NCI-H82 treated with DMSO at 0.1 percent for 48 hours (cell line): Measurements from ENCODE around the gene DKK2.

Experiments
- DNase-seq: peaks from one replicate; lab custom pipeline; 2025; ENCODE audit not compliant: unreplicated experiment; lab: John Stamatoyannopoulos, UW

Gene DKK2

DNA sequence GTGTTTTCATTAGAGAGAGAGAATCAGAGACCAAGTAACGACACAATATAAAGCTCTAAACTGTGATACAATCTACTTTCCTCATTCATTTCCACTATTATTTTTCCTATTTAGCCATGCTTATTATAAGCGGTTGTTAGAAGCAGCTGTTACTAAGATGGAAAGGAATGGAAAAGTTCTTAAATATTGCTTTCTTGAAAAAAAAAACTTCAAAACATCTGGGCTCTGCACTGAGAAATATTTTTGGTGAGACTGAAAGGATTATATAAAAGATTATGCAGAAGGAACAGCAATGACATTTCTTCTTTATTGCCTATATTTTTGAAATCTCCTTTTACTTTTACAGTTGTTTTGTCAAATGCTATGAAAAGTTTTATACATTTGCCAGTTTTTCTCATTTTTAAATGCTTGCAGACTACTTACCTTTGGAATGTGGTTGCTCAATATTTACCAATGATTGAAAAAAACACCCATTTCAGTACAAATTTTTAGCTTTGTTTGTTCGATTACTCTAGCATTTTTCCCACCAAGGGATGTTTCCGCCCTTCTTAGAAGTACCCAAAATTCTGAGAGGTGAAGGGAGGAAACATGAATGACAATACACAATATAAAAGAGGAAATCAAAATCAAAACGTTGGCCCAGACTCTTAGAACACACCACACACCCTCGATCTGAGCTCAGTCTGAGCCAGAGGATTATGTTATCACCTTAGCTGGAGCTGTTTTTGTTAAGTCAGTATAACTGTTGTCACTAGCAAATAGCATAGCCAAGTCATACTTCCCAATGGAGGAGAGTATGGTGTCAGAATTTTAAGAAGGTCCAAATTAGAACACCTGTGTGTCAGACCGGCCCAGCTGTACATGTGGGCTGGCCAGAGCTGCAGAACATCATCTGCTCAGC is 18.4 kb downstream of the DKK2 start:
- no peak for DNase-seq

DNA sequence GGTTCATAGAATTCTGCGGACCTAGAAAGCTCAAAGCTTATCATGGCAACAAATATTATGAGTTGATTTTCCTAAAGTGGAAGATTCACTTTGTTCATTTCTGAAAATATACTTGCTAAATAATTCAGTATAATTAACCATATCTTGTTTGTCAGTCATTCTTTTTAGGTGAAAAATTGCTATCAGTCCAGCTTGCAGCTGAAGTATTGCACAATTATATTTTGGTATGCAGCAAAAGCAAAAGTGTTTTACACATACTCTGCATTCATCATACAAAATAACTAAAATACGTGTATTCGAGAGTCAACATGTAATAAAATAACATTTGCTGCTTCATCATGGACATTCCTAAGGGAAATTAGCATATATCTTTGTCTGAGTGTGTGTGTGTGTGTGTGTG is 24.8 kb downstream of the DKK2 start:
- DNase-seq: no peak

DNA sequence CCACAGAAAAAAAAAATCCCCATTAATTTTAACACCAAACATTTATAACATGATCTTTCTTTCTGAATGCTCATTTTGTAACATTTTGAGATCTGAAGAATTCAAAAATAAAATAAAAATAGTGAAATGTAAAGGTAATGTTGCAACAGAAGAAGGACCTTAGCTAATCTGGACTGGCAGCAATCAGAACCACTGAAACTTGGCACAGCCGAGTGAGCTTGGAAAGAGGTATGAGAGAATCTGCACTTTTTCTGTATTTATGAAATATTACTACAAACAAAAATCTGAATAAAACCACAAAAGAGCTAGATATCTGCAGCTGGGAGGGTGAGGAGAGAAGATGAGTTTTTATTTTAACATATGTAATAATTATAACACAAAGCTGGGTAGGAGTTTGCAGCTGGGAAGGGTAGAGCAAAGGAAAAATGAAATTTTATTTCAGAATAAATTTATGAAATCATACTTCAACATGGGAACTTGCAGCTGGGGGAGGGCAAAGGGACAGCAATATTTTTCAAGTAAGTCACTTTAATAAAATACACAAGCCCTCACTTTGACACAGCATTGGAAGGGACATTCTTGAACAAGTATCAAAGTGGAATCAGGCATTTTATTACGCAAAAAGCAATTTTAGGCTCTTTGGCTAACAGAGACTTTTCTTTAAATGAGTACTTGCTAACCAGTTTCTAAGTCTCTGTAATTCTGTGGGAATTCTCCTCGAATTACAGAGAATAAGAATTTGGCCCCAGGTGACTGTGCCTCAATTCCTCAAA is 26.7 kb downstream of the DKK2 start:
- DNase-seq: no peak

DNA sequence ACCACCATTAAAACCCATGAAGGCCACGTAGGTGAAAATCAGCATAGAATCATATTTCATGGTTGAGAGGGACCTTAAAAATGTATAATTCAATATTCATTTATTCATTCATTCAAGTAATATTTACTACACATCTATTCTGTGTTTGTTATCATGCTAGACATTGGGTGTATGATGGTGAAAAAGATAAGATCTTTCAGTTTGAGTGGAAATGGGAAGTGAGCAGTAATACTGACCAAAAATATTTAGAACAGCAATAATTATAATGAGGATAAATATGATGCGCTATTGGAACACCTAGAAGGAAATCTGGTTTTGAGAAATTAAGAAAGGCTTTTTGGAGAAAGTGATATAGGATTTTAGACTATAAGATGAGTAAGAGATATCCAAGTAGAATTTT is 28.0 kb downstream of the DKK2 start:
- DNase-seq: no peak

DNA sequence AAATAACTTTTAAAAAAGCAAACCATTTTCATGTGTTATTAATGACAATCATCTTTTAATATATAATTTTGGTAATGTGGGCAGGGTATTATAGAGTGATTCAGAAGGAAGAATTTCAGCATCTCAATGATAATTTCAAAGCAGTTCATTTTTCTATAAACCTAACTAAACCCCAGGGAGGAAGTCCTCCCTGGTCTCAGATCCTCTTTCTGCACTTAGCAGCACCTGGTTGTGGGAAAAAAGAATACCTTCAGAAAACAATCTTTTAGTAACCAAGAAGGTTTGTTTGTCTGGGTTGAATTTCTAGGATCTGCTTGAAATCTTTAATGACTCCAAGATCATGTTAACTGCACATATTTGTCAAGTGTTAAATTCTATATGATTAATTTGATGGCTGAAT is 29.9 kb downstream of the DKK2 start:
- DNase-seq: no peak

DNA sequence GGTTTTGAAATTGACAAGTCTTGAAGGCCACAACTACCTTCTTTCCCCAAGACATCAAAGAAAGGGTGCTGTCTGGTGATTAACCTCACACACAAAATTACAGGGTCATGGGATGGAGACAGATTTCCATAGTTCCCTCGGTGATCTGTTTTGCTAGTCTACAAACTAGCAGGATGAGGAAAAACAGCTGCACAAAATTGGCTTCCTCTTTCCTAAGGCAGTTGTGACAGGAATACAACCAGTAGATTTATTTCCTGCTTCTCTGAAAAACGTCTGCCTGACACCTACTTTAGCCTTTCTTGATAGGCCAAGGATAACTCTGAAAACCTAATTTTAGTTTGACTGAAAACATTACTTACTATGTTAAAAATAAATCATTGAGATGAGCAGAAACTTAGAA is 39.6 kb downstream of the DKK2 start:
- DNase-seq: no peak

DNA sequence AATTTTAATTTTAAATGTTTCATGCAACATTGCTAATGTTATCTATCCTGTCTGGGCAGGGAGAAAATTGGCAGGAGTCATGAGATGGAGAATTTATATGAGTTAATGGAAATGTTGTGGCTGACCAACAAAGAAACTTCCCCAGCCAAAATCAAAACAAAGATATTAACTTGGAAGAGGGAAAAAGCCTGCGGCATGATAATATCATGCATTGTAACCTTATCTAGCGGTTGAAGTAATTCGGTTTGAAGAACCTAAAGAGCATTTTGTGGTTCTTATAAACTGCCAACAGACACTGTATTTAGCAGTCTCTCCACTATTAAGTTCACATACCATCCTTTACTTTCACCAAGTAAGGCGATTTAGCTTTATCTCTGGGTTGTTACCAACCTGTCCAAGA is 42.3 kb downstream of the DKK2 start:
- no peak for DNase-seq

DNA sequence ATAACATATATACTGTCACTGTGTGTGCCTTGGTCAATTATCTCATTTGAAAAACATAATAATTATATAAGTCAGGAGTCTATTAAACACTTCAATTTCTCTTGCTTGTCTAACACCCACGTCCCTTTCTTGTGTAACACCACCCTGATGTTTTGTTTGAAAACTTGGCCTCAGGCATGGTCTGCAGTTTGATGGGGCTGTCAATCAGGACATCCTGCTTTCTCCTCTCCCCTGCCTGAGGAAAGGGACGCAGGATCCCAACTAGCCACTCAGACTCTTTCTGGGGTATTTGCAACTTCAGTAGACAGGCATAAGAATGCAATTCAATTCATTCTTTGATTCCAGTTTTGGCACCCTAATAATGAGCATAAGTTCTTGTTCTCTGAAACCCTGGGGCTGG is 48.8 kb downstream of the DKK2 start:
- no peak for DNase-seq

DNA sequence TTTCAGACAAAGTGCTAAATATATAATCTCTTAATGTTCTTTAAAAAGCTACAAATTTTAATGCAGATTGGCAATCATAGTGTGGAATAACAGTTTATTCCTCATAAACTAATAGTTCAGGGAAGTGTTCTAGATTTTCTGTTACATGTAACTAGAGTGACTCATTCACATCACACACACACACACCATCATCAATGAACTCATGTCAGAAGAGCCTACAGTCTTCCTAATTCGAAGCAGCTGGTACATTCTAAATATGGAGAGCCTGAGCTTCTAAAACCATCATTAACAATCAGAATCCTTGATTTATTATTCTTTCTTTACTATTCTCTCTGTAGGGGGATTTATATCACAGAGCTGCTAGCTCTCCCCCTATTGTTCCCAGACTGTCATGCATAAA is 49.6 kb downstream of the DKK2 start:
- no peak for DNase-seq

DNA sequence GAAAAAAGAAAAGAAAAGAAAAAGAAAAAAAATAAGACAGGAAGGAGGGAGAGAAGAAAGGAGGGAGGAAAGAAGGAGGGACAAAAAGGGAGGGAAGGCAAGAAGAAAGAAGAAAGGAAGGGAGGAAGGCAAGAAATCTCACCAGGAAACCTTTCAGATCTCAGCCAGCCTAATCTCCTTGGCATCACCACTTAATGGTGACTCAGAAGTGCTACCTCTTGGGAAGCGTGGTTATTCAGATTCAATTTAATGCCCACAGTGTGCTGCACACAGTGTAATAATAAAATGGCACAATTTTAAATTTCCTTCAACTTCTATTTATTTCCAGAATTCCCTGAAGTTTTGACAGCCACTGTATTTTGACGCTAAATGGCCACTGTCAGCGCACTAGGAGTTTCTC is 50.3 kb downstream of the DKK2 start:
- DNase-seq: no peak

DNA sequence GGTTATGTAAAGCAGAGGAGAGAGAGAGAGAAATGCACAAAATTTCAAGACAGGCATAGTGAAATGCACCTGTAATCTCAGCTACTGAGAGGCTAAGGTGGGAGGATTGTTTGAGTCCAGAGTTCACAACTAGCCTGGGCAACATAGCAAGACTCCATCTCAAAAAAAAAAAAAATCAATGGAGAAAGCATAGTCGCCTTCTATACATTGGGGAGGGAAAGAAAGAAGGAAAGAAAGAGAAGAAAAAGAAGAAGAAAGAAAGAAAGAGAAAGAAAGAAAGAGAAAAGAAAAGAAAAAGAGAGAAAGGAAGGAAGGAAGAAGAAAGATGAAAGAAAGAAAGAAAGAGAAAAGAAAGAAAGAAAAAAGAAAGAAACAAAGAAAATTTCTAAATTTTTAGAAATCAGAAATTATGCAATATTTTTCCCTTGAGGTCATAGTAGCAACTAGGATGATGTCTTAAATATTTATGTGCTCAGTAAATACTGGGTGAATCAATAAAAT is 53.4 kb downstream of the DKK2 start:
- DNase-seq: no peak

DNA sequence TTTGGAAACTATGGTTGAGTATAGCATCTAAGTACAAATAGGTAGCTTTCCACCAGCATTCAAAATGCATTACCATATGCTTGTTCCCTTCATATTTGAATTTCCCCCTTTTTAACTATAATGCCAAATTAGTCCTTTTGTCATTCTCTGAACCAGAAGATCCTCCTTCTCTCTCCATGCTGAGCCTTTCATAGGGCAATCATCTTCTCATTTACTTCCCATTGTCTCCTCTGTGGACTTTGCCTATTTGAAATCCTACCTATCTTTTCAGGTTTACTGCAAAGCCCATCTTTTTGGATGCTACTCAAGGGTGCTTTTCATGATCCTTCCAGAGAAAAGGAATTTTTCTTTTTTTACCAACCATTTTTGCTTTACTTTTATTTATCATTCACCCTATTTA is 54.7 kb downstream of the DKK2 start:
- no peak for DNase-seq

DNA sequence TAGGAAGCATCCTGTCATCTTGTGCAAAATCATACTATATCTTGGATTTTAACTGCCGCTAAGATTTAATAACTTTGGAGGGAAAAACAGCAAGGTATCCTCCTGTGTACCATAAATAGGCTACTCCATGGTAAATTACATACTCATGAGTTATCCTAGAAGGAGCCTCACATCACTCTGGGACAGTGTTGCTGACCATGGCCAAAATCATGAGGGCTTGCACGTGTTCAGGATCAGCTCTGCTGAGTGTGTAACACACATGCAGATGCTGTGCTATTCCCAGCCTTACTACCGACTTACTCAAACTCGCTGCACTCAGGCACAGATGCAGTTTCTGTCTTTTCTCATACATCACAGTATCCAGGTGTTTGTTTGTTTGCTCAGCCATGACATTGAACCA is 56.6 kb downstream of the DKK2 start:
- no peak for DNase-seq

DNA sequence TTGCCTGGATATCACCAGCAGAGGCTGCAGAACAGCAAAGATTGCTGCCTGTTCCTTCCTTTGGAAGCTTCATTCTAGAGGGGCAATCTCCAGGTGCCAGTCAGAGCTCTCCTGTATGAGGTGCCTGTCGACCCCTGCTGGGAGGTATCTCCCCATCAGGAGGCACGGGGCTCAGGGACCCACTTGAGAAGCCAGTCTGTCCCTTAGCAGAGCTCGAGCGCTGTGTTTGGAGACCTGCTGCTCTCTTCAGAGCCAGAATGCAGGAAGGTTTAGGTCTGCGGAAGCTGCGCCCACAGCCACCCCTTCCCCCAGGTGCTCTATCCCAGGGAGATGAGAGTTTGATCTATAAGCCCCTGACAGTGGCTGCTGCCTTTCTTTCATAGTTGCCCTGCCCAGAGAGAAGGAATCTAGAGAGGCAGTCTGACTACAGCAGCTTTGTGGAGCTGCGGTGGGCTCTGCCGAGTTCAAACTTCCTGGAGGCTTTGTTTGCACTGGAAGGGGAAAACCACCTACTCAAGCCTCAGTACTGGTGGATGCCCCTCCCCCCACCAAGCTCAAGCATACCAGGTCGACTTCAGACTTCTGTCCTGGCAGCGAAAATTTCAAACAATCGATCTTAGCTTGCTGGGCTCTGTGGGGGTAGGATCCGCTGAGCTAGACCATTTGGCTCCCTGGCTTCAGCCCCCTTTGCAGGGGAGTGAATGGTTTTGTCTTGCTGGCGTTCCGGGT is 57.9 kb downstream of the DKK2 start:
- DNase-seq: no peak

DNA sequence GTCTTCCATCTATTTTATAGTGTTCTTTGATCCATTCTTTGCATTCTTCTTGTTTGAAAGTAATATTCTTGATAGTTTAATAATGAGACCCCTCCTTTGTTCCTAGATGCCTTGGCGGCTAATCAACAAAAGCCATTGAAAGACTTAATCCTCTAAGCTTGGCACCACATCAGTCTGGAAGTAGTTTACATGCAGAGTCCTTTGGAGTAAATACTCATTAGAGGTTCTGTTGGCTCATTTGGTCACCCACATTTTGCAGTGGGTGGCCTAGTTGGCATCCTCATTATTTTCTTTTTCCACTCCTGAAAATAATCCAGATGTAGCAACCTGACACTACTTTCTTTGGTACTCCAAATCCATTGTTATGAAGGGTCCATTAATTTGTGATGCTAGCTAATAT is 64.5 kb downstream of the DKK2 start:
- DNase-seq: no peak

DNA sequence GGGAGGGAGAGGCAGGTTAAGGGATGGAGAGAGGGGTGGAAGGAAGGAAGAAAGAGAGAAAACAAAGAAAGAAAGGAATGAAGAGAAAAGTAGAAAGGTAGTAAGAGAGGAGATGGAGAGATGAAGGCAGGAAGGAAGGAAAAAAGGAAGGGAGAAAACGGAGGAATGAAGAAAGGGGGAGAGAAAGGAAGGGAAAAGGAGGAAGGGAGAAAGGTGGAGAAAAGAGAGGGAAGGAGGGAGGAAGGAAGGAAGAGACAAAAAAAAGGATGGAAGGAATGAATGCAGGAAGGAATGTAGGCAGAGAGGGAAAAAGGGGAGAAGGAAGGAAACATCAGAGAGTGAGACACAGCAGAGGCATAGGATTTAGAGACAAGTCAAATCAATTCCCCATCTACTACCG is 68.2 kb downstream of the DKK2 start:
- DNase-seq: no peak

DNA sequence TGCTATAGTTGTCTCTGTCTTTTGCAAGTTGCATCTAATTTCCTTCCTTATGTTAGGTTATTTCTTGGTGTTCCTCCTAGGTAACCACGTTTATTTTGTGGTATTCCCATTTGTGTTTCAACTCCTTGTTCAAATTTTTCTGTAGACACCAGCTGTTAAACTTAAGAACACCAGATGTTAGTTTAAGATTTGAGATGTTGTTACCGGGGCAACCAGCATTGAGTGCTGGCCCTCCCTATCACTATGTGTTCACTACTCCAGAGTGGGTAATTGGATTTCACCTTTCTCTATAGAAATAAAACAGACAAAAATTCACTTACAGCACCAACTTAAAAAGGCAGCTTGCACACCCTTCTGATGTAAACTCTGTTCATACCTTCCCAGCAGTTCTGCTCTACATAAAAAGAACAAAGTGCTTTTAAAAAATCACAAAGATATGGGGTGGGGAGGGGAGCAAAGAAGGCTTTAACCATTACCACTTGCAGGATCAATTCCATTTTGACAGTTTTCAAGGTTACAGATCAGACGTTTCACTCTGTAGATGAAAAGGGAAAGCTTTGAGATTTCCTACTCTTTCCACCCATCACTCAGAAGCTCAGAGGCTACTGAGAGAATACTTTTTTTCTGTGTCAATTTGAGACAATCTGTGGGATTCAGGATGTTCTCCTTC is 82.9 kb downstream of the DKK2 start:
- DNase-seq: peak; percentile 1

DNA sequence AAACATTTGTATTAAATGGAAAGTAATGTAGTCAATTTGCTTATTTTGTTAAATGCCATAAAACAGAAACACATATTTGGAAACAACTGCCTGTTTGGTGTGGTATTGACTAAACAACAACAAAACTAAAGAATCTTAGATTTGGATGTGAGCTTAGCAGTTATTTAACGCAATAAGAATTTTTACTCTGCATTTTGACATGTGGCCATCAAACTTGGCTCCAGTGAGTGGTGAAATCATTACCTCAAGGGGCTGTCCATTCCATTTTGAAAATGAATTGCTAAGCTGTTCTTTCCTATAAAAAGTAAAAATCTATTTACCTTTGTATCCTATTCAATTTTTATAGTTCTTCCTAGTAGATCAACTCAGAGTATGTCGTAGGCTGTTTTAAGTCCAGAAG is 84.2 kb downstream of the DKK2 start:
- no peak for DNase-seq

DNA sequence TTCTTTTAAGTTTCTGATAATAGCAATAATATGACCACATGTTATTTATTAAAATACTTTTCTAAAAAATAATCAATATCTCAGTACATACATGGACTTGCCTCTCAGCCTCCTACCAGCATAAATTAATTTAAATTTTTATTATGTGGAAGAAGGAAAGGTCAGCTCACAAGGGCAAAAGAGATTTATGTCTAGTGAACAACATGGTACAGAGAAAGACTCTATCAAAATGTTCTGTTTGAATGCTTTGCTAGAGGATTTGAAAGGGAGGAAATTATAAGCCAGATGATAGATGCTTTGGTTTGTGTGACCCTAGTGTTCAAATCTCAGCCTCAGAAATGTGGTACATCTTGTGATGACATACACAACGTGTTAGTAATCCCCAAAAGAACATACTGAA is 94.3 kb downstream of the DKK2 start:
- DNase-seq: no peak

DNA sequence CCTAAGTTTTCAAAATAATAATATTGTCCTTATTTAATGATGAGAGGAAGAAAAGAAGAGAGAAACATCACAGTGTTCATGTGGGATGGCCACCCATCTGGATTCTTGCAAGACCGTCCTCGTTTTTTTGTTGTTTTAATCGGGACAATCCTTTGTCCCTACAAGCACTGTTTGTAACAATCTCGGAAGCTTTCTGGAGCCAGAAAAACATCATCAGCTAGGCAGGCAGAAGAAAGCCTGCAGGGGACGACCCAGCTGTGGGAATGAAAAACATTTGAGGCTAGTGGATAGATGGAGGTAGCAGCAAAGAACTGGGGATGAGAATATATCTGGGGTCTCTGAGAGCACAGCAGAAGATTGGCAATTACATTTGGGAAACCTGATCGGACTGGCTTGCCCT is 105.6 kb downstream of the DKK2 start:
- no peak for DNase-seq

DNA sequence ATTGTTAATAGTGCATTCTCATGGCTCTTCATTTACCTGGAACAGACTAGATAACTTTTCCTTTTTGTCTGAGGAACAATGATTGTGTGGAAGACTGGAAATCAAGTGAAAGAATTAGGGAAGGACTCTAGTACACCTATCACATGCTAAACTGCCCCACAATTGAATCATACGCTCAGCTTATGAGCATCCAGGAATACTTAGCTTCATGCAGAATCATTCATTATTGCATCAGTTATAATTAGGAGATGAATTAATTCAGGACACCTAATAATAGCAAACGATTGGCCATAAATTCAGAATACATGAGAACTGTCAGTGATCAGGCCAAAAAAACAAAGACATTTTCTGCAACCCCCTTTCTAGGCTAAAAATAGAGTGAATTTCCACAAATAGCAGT is 106.9 kb downstream of the DKK2 start:
- DNase-seq: no peak
